K562 (cell line): ENCODE measurements around the gene FXN.

Source experiments
- CHD2 ChIP-seq: IDR thresholded peaks from 2 replicates; pipeline ENCODE4 v1.6.1; 2011; ENCODE audit warnings: low read depth, low read length
- CTCF ChIP-seq, 3 experiments: IDR thresholded peaks in 2 of 3; conservative IDR thresholded peaks in 1 of 3; 2 replicates each; pipeline ENCODE4 v1.5.1; 2011 to 2012; ENCODE audit warnings: low read length in 3 of 3, mild to moderate bottlenecking in 3 of 3, control low read depth in 2 of 3, improper control_type of control experiment in 1 of 3, inconsistent platforms in 1 of 3, low read depth in 1 of 3, mixed read lengths in 1 of 3, moderate library complexity in 1 of 3; ENCODE audit not compliant: insufficient read depth in 2 of 3
- DDX20 ChIP-seq: fragments of 450-650 bp; IDR thresholded peaks from 2 replicates; pipeline ENCODE4 v1.6.1; 2016; ENCODE audit warnings: missing genetic modification characterization, low read depth, mild to moderate bottlenecking, missing compliant biosample characterization, moderate library complexity
- DNMT1 ChIP-seq: fragments of 450-650 bp; IDR thresholded peaks from 2 replicates; pipeline ENCODE4 v1.6.1; 2016; ENCODE audit warnings: antibody characterized with exemption, mild to moderate bottlenecking
- NFXL1 ChIP-seq: fragments of 450-650 bp; formaldehyde crosslinking; IDR thresholded peaks from 2 replicates; pipeline ENCODE4 v1.4.0; 2021; ENCODE audit warnings: mild to moderate bottlenecking
- RBM17 ChIP-seq: fragments of 200-400 bp; formaldehyde crosslinking; IDR thresholded peaks from 2 replicates; pipeline ENCODE4 v1.6.1; 2017; ENCODE audit warnings: low read depth, mild to moderate bottlenecking, low read length, borderline replicate concordance
- SP1 ChIP-seq: sonication (generic); formaldehyde crosslinking; IDR thresholded peaks from 2 replicates; pipeline ENCODE4 v1.8.1; 2022; ENCODE audit warnings: mild to moderate bottlenecking, missing genetic modification reagents
- STAT6 ChIP-seq: sonication (generic); formaldehyde crosslinking; IDR thresholded peaks from 2 replicates; pipeline ENCODE4 v1.8.1; 2023; ENCODE audit warnings: mild to moderate bottlenecking, missing genetic modification reagents
- TAL1 ChIP-seq: fragments of 450-650 bp; IDR thresholded peaks from 2 replicates; pipeline ENCODE4 v1.6.1; 2016; ENCODE audit warnings: mild to moderate bottlenecking
- ZNF444 ChIP-seq: fragments of 250-450 bp; sonication (Bioruptor Pico); IDR thresholded peaks from 2 replicates; pipeline ENCODE4 v1.4.0; 2020; ENCODE audit warnings: mild to moderate bottlenecking, moderate library complexity

GRCh38 chr9:69074801-69075200, 39.2 kb downstream of the FXN start:
- TF ChIP-seq RBM17: no peak
- no peak for TF ChIP-seq TAL1
- TF ChIP-seq DNMT1: no peak
- TF ChIP-seq SP1 (CRISPR knock-in tag): no peak
- TF ChIP-seq DDX20 (tag): no peak
- TF ChIP-seq CHD2: no peak
- TF ChIP-seq ZNF444: no peak
- TF ChIP-seq CTCF (IDR thresholded peaks at IDR 0.05 in 2 of 3, conservative IDR thresholded peaks at IDR 0.05 in 1 of 3; ENCODE audit: insufficient read depth in 2 of 3, low read depth in 1 of 3, low read length in 3 of 3): no peak
- no peak for TF ChIP-seq NFXL1 (CRISPR knock-in tag)
- no peak for TF ChIP-seq STAT6
